ENCODE measurements around the gene SMC4.

Gene SMC4

GRCh38 chr3:160401291-160402095 lies 2.0 kb downstream of the SMC4 start:
- DNase-seq (ENCODE audit: low read depth), result peak; percentile 73
- no peak for TF ChIP-seq CTCF (IDR thresholded peaks at IDR 0.05; ENCODE audit: low read depth, low read length)
- no peak for TF ChIP-seq MYC (IDR thresholded peaks at IDR 0.05; ENCODE audit: low read depth, low read length)
- no peak for TF ChIP-seq MAX (IDR thresholded peaks at IDR 0.05; ENCODE audit: low read depth, low read length)
- peak overlapping the region; percentile 79 for H3K4me3 ChIP-seq (ENCODE audit: low read depth, low read length)

- peak overlapping the region; percentile 79 for H3K4me3 ChIP-seq (ENCODE audit: low read depth, low read length)
- no peak for DNase-seq (ENCODE audit: low read depth)
- TF ChIP-seq MYC (IDR thresholded peaks at IDR 0.05; ENCODE audit: low read depth, low read length) (no peak), MAX (IDR thresholded peaks at IDR 0.05; ENCODE audit: low read depth, low read length) (no peak), POLR2A (IDR thresholded peaks at IDR 0.05; ENCODE audit: extremely low read depth, insufficient read length) (no peak), CTCF (IDR thresholded peaks at IDR 0.05; ENCODE audit: low read depth, low read length) (no peak)
Measured at GRCh38 chr3:160402221-160403027, 3.0 kb downstream of the SMC4 start.

- peak overlapping the region; percentile 79 for H3K4me3 ChIP-seq (ENCODE audit: low read depth, low read length)
- TF ChIP-seq CTCF (IDR thresholded peaks at IDR 0.05; ENCODE audit: low read depth, low read length), result no peak
- no peak for TF ChIP-seq MYC (IDR thresholded peaks at IDR 0.05; ENCODE audit: low read depth, low read length)
- TF ChIP-seq MAX (IDR thresholded peaks at IDR 0.05; ENCODE audit: low read depth, low read length), result no peak
- TF ChIP-seq POLR2A (IDR thresholded peaks at IDR 0.05; ENCODE audit: extremely low read depth, insufficient read length), result no peak
- DNase-seq (ENCODE audit: low read depth), result no peak
Measured at GRCh38 chr3:160403028-160403545, 3.6 kb downstream of the SMC4 start.

GRCh38 chr3:160403796-160404470 lies 4.5 kb downstream of the SMC4 start:
- peak overlapping the region; percentile 79 for H3K4me3 ChIP-seq (ENCODE audit: low read depth, low read length)
- DNase-seq (ENCODE audit: low read depth), result no peak
- TF ChIP-seq MAX (IDR thresholded peaks at IDR 0.05; ENCODE audit: low read depth, low read length) (no peak), POLR2A (IDR thresholded peaks at IDR 0.05; ENCODE audit: extremely low read depth, insufficient read length) (no peak), MYC (IDR thresholded peaks at IDR 0.05; ENCODE audit: low read depth, low read length) (no peak), CTCF (IDR thresholded peaks at IDR 0.05; ENCODE audit: low read depth, low read length) (no peak)

GRCh38 chr3:160409812-160410610 lies 10.6 kb downstream of the SMC4 start:
- H3K4me3 ChIP-seq (ENCODE audit: low read depth, low read length), result no peak overlapping the region
- DNase-seq (ENCODE audit: low read depth), result no peak
- TF ChIP-seq MYC (IDR thresholded peaks at IDR 0.05; ENCODE audit: low read depth, low read length) (no peak), CTCF (IDR thresholded peaks at IDR 0.05; ENCODE audit: low read depth, low read length) (no peak)

All from NB4 (cell line).